HepG2 (cell line): ENCODE measurements around the gene RNU6-1. TPM values are rescaled to one million over a fixed set of nuclear protein-coding genes. Genes with fewer than 3 reads are reported as not detected.
A peak's percentile ranks its signal among the peaks of the same experiment; 100 is the strongest.

ENCODE experiments used
- ARID3A ChIP-seq: IDR thresholded peaks from 2 replicates; pipeline ENCODE4 v1.6.1; 2012; ENCODE audit warnings: low read depth, low read length, improper control_type of control experiment
- CREM ChIP-seq, 2 experiments: sonication (generic) in 1 of 2; formaldehyde crosslinking in 1 of 2; IDR thresholded peaks; 2 replicates each; pipeline versions ENCODE4 v1.4.0 to v1.6.1; 2016 to 2020; ENCODE audit warnings: antibody characterized with exemption in 1 of 2, mild to moderate bottlenecking in 1 of 2, missing genetic modification reagents in 1 of 2
- EEA1 ChIP-seq: sonication (generic); formaldehyde crosslinking; IDR thresholded peaks from 2 replicates; pipeline ENCODE4 v1.5.1; 2020; ENCODE audit warnings: mild to moderate bottlenecking, missing genetic modification reagents, borderline replicate concordance
- ELF1 ChIP-seq: sonication (generic); formaldehyde crosslinking; IDR thresholded peaks from 2 replicates; pipeline ENCODE4 v1.4.0; 2020; ENCODE audit warnings: missing genetic modification reagents
- ELF4 ChIP-seq: sonication (generic); formaldehyde crosslinking; IDR thresholded peaks from 2 replicates; pipeline ENCODE4 v1.5.0; 2020; ENCODE audit warnings: missing genetic modification reagents, mild to moderate bottlenecking, moderate library complexity, borderline replicate concordance
- NFE2 ChIP-seq: sonication (generic); formaldehyde crosslinking; IDR thresholded peaks from 2 replicates; pipeline ENCODE4 v1.4.0; 2020; ENCODE audit warnings: missing genetic modification reagents
- RERE ChIP-seq: IDR thresholded peaks from 2 replicates; pipeline ENCODE4 v1.6.1; 2016; ENCODE audit warnings: low read depth, missing genetic modification reagents, missing compliant biosample characterization
- RXRA ChIP-seq: sonication (generic); formaldehyde crosslinking; IDR thresholded peaks from 2 replicates; pipeline ENCODE4 v1.5.1; 2020; ENCODE audit warnings: missing genetic modification reagents
- SCMH1 ChIP-seq: sonication (generic); formaldehyde crosslinking; IDR thresholded peaks from 2 replicates; pipeline ENCODE4 v1.9.0; 2021; ENCODE audit warnings: missing genetic modification reagents, mild to moderate bottlenecking, borderline replicate concordance
- TFDP1 ChIP-seq: IDR thresholded peaks from 2 replicates; pipeline ENCODE4 v1.6.1; 2016; ENCODE audit warnings: missing compliant biosample characterization, missing genetic modification reagents, borderline replicate concordance
- TMF1 ChIP-seq: sonication (generic); formaldehyde crosslinking; IDR thresholded peaks from 2 replicates; pipeline ENCODE4 v1.8.1; 2022; ENCODE audit warnings: low read depth, missing genetic modification reagents
- ZBTB37 ChIP-seq: sonication (generic); formaldehyde crosslinking; IDR thresholded peaks from 2 replicates; pipeline ENCODE4 v1.4.0; 2020; ENCODE audit warnings: mild to moderate bottlenecking, missing genetic modification reagents
- ZNF136 ChIP-seq: sonication (generic); formaldehyde crosslinking; IDR thresholded peaks from 2 replicates; pipeline ENCODE4 v1.8.1; 2022; ENCODE audit warnings: low read depth, mild to moderate bottlenecking, moderate library complexity, missing genetic modification reagents
- ZNF670 ChIP-seq: sonication (generic); formaldehyde crosslinking; IDR thresholded peaks from 2 replicates; pipeline ENCODE4 v1.8.0; 2022; ENCODE audit warnings: mild to moderate bottlenecking, missing genetic modification reagents, borderline replicate concordance
- ZNF709 ChIP-seq: sonication (generic); formaldehyde crosslinking; IDR thresholded peaks from 2 replicates; pipeline ENCODE4 v1.5.0; 2020; ENCODE audit warnings: mild to moderate bottlenecking, missing genetic modification reagents
- ZNF749 ChIP-seq: sonication (generic); formaldehyde crosslinking; IDR thresholded peaks from 2 replicates; pipeline ENCODE4 v1.8.0; 2022; ENCODE audit warnings: mild to moderate bottlenecking, missing genetic modification reagents, moderate library complexity, borderline replicate concordance
- ZSCAN31 ChIP-seq: sonication (generic); formaldehyde crosslinking; IDR thresholded peaks from 2 replicates; pipeline ENCODE4 v1.5.0; 2020; ENCODE audit warnings: low read depth, mild to moderate bottlenecking, missing genetic modification reagents
- polyA plus RNA-seq, 8 experiments: library from polyadenylated mRNA; depleted of rRNA in 3 of 8; stranded (reverse) in 7 of 8; unstranded in 1 of 8; fragments of >200 nt; fragmentation: Illumina TruSeq in 4 of 8; extraction: Trizol in 4 of 8; gene quantifications; 2 replicates each; pipeline versions ENCODE4 v1.2.1 to v1.2.3, GENCODE V29; 2011 to 2016; ENCODE audit warnings: low read depth in 4 of 8, missing spikeins in 1 of 8, mixed read lengths in 1 of 8; ENCODE audit not compliant: insufficient read depth in 1 of 8
- total RNA-seq, 5 experiments: library from RNA; depleted of rRNA; stranded (reverse); fragments of >200 nt; fragmentation: Illumina TruSeq; extraction: Trizol; gene quantifications; 2 replicates each; pipeline ENCODE4 v1.2.3, GENCODE V29; 2016; ENCODE audit warnings: low read depth in 1 of 5

Gene RNU6-1
- total and polyA plus RNA-seq, 2 of the 13 experiments (the other 11 are each of a cell fraction or from before 2014, with no cell fraction given) = under 0.01 TPM; not detected in 1

- TF ChIP-seq RERE (no peak), ZBTB37 (CRISPR knock-in tag) (no peak), RXRA (peak; percentile 50; the same call in 1 of the 2 replicates), ZNF749 (CRISPR knock-in tag) (peak; percentile 79; the same call in 1 of the 2 replicates), SCMH1 (CRISPR knock-in tag) (no peak), ARID3A (no peak), ELF4 (CRISPR knock-in tag) (no peak), ELF1 (CRISPR knock-in tag) (peak; percentile 46; the same call in 1 of the 2 replicates), NFE2 (CRISPR knock-in tag) (no peak), TMF1 (CRISPR knock-in tag) (peak; percentile 22; the same call in 1 of the 2 replicates), EEA1 (CRISPR knock-in tag) (peak; percentile 93; the same call in 1 of the 2 replicates), ZNF136 (CRISPR knock-in tag) (no peak), TFDP1 (peak; percentile 76; the same call in 1 of the 2 replicates), ZNF709 (CRISPR knock-in tag) (no peak), CREM (IDR thresholded peaks at IDR 0.05) (no peak), CREM (CRISPR knock-in tag; IDR thresholded peaks at IDR 0.05) (no peak), ZSCAN31 (CRISPR knock-in tag) (peak; percentile 82; the same call in 1 of the 2 replicates), ZNF670 (CRISPR knock-in tag) (no peak)
Observed at GRCh38 chr15:67863442-67863987, 23.7 kb upstream of the RNU6-1 start (continued).
